H1 (cell line): ENCODE measurements around the gene RBM45. TPM values are rescaled to one million over a fixed set of nuclear protein-coding genes. Genes with fewer than 3 reads are reported as not detected.

ENCODE experiments used
- ASH2L ChIP-seq: fragments of 200-600, 300-600 bp; sonication (generic); IDR thresholded peaks from one replicate; pipeline ENCODE4 v1.7.1; 2017; ENCODE audit warnings: low read length
- CBX5 ChIP-seq: fragments of 300-800, 300-1000 bp; sonication (generic); IDR thresholded peaks from 2 replicates; pipeline ENCODE4 v1.7.1; 2016; ENCODE audit warnings: antibody characterized with exemption, low read length, low read depth
- FOSL1 ChIP-seq: IDR thresholded peaks from 2 replicates; pipeline ENCODE4 v1.6.1; 2011; ENCODE audit warnings: mild to moderate bottlenecking, low read depth, low read length, moderate library complexity; ENCODE audit not compliant: insufficient read depth
- KDM1A ChIP-seq: fragments of 200-600, 300-600 bp; sonication (generic); IDR thresholded peaks from 2 replicates; pipeline ENCODE4 v1.7.1; 2016; ENCODE audit warnings: mild to moderate bottlenecking, low read length, borderline replicate concordance
- NANOG ChIP-seq: IDR thresholded peaks from 2 replicates; pipeline ENCODE4 v1.6.1; 2011; ENCODE audit warnings: low read length, low read depth, mild to moderate bottlenecking, inconsistent platforms; ENCODE audit not compliant: insufficient read depth, poor library complexity, severe bottlenecking
- SIN3A ChIP-seq, 2 experiments: IDR thresholded peaks in 1 of 2; conservative IDR thresholded peaks in 1 of 2; 2 replicates each; pipeline ENCODE4 v1.6.1; 2011 to 2012; ENCODE audit warnings: low read length in 2 of 2, improper control_type of control experiment in 1 of 2, low read depth in 1 of 2, mild to moderate bottlenecking in 1 of 2
- TAF1 ChIP-seq: IDR thresholded peaks from 2 replicates; pipeline ENCODE4 v1.6.1; 2011; ENCODE audit warnings: mild to moderate bottlenecking, low read depth, low read length
- TAF7 ChIP-seq: optimal IDR thresholded peaks from 2 replicates; pipeline ENCODE3; 2011; ENCODE audit warnings: low read depth, mild to moderate bottlenecking, inconsistent platforms, low read length, moderate library complexity, borderline replicate concordance
- TBP ChIP-seq: IDR thresholded peaks from 2 replicates; pipeline ENCODE4 v1.6.1; 2011; ENCODE audit warnings: low read depth, low read length, improper control_type of control experiment
- ZNF274 ChIP-seq: IDR thresholded peaks from 2 replicates; pipeline ENCODE4 v1.7.0; 2012; ENCODE audit warnings: low read length, borderline replicate concordance; ENCODE audit errors: extremely low read depth
- polyA plus RNA-seq, 7 experiments: library from polyadenylated mRNA; depleted of rRNA in 3 of 7; stranded (reverse) in 5 of 7; unstranded in 2 of 7; fragments of >200 nt in 5 of 7; fragments of 200-250 nt in 2 of 7; gene quantifications; 1 replicate in 5 of 7; 2 replicates in 1 of 7; 4 replicates in 1 of 7; pipeline versions ENCODE4 v1.2.1 to v1.2.3, GENCODE V29; 2011 to 2013; ENCODE audit warnings: missing spikeins in 2 of 7, mixed read lengths in 2 of 7
- total RNA-seq: library from RNA; stranded (reverse); fragmentation: NEBNext Ultra II Directional; extraction: Animal tissue kit (Norgen Biotek cat#: 25700); gene quantifications from 2 replicates; pipeline ENCODE4 v1.2.1, GENCODE V29; 2021
- TF ChIP-seq, protein P1 (sequence below), 3 experiments: IDR thresholded peaks; 1 replicate in 2 of 3; 2 replicates in 1 of 3; pipeline versions ENCODE4 v1.5.1 to v1.6.1; 2011; ENCODE audit warnings: low read length in 3 of 3, mild to moderate bottlenecking in 3 of 3, inconsistent platforms in 2 of 3, low read depth in 1 of 3, moderate library complexity in 1 of 3; ENCODE audit not compliant: insufficient read depth in 1 of 3; ENCODE audit errors: control extremely low read depth in 1 of 3

The RBM45 gene
- total and polyA plus RNA-seq, 2 of the 8 experiments (the other 6 are each of a cell fraction or from before 2014, with no cell fraction given): 4.7 to 10.4 TPM

DNA sequence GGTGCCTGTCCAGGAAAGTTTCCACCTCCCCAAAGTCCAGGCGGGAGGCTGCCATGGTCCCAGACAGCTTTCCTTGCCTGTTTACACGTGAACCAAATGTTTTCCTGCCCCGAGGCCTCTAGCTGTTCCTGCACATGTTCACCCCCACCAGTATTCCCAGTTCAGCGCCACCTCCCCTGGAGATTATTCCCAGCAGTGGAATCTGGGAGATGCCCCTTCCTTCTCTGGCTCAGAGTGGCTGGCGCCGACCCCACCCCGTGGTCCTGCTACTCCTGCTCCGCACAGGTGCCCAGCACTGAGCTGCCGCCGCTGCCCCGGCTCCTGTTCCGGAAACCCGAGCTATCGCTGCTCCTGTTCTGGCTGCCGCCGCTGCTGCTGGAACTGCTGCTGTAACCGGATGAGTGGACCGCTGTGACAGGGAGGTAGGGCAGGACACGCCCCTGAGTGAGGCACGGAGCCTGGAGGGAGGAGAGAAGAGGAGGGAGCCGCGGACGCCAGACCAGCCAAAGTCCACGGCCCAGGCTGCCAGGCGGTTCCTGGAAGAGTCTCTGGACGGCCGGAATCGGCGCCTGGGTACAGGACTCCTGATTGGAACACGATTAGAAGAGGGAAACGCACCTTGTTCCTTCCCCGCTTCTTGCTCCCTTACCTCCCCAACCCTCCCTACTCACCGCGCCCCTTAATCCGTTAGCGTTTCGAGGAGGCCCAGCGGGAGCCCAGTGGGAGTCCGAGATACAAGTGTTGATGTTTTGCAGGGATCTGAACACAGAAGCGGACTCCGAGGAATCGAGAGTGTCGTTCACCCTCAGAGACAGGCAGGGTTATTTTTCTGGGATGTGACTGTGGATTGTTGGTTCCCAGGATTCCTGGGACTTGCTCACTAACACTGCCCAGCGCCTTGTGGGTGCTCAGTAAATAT, 39.6 kb upstream of the RBM45 start, which contains the start of gene PDE11A (continued):
- TF ChIP-seq ASH2L (peak; percentile 98), TAF1 (peak; percentile 62), SIN3A (conservative IDR thresholded peaks at IDR 0.05 in 1 of 2, IDR thresholded peaks at IDR 0.05 in 1 of 2; ENCODE audit: low read depth in 1 of 2, low read length in 2 of 2) (peak; percentile 32 to 70; a peak in 2 of 4 replicates), TBP (peak; percentile 50), KDM1A (peak; percentile 79), FOSL1 (no peak), TAF7 (peak; percentile 30), CBX5 (no peak), ZNF274 (no peak), NANOG (no peak)
- TF ChIP-seq, protein P1, sequence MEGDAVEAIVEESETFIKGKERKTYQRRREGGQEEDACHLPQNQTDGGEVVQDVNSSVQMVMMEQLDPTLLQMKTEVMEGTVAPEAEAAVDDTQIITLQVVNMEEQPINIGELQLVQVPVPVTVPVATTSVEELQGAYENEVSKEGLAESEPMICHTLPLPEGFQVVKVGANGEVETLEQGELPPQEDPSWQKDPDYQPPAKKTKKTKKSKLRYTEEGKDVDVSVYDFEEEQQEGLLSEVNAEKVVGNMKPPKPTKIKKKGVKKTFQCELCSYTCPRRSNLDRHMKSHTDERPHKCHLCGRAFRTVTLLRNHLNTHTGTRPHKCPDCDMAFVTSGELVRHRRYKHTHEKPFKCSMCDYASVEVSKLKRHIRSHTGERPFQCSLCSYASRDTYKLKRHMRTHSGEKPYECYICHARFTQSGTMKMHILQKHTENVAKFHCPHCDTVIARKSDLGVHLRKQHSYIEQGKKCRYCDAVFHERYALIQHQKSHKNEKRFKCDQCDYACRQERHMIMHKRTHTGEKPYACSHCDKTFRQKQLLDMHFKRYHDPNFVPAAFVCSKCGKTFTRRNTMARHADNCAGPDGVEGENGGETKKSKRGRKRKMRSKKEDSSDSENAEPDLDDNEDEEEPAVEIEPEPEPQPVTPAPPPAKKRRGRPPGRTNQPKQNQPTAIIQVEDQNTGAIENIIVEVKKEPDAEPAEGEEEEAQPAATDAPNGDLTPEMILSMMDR (IDR thresholded peaks at IDR 0.05; ENCODE audit: control extremely low read depth in 1 of 3, insufficient read depth in 1 of 3, low read depth in 1 of 3, low read length in 3 of 3): no peak
